GM10266 (cell line): ENCODE data around the gene AGPS.

Experiments
- DNase-seq: peaks from one replicate; pipeline ENCODE4 v3.0.0; 2012; ENCODE audit errors: extremely low spot score
- TF ChIP-seq, protein P1 (sequence below): IDR thresholded peaks from 2 replicates; pipeline ENCODE4 v1.5.1; 2012; ENCODE audit warnings: mild to moderate bottlenecking, low read depth; ENCODE audit not compliant: control insufficient read depth, insufficient read depth; ENCODE audit errors: missing control alignments

The AGPS gene

DNA sequence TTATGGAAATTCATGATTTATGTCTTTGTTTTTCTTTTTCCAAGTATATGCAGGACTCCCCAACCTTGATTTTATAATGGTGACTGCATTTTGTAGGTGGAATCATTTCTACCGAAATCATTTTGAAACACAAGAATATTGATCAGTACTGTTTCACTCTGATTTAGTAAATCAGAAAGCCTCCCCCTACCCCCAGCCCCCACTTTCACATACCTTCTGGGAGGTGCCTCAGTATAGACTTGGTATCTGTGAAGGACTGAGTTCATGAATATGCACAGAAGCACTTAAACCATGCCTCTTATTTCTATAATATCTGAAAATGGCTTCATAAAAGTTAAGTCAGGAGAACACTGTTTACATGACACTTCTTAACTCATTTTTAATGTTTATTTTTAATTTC lies 147.7 kb downstream of the AGPS start:
- TF ChIP-seq, protein P1, sequence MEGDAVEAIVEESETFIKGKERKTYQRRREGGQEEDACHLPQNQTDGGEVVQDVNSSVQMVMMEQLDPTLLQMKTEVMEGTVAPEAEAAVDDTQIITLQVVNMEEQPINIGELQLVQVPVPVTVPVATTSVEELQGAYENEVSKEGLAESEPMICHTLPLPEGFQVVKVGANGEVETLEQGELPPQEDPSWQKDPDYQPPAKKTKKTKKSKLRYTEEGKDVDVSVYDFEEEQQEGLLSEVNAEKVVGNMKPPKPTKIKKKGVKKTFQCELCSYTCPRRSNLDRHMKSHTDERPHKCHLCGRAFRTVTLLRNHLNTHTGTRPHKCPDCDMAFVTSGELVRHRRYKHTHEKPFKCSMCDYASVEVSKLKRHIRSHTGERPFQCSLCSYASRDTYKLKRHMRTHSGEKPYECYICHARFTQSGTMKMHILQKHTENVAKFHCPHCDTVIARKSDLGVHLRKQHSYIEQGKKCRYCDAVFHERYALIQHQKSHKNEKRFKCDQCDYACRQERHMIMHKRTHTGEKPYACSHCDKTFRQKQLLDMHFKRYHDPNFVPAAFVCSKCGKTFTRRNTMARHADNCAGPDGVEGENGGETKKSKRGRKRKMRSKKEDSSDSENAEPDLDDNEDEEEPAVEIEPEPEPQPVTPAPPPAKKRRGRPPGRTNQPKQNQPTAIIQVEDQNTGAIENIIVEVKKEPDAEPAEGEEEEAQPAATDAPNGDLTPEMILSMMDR = no peak

DNA sequence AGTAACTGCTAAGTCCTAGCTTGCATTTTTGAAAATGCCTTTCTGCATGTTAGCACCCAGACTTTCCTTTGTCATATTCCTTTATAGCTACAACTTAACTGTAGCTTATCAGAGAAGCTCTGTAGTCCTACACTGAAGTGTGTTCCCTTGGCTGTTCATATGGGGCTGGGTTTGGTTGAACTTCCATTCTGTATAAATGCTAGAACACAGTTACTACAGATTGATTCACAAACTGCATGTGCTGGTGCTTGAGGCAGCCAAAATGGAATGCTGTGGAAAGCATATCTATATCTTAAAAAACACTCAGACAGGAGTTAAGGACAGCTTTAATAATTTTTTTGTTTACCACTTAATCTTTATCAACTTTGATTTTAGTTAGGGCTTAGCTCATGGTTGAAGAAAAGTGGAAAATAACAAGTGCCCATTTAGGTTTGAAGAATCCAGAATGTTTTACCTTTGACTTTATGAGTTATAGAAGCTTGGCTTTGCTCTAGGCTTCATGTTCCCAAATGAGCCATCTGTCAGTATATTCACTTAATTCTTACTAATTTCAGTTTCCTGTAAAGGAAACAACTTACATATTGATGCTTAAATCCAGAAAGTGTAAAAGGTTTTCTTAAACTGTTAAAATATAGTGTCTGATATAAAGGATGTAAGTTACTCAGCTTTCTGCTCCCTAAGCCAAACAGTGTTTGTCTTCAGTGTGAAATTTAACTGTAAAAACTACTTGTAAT lies 148.9 kb downstream of the AGPS start:
- TF ChIP-seq, protein P1 = no peak
- DNase-seq = no peak

More for the DNA sequence above, 147.7 kb downstream of the AGPS start:
- DNase-seq = no peak

DNA sequence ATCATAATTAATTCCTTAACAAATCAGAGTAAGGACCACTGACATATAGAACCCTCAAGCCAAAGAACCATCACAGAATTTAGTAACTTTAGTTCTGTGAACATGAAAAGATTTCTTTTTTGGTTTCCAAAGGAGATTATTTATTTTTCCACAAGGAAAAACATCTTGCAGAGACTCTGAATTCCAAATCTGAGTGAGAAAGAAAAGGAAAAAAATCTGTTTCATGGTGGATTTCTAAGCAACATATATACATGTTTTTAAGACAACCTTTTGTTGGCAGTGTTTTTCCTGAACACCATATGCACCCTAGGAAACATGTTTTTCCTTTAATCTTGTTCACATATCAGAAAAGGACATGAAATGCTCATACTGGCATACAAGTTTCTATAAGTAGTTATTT lies 149.8 kb downstream of the AGPS start:
- no peak for DNase-seq
- TF ChIP-seq, protein P1 = no peak

DNA sequence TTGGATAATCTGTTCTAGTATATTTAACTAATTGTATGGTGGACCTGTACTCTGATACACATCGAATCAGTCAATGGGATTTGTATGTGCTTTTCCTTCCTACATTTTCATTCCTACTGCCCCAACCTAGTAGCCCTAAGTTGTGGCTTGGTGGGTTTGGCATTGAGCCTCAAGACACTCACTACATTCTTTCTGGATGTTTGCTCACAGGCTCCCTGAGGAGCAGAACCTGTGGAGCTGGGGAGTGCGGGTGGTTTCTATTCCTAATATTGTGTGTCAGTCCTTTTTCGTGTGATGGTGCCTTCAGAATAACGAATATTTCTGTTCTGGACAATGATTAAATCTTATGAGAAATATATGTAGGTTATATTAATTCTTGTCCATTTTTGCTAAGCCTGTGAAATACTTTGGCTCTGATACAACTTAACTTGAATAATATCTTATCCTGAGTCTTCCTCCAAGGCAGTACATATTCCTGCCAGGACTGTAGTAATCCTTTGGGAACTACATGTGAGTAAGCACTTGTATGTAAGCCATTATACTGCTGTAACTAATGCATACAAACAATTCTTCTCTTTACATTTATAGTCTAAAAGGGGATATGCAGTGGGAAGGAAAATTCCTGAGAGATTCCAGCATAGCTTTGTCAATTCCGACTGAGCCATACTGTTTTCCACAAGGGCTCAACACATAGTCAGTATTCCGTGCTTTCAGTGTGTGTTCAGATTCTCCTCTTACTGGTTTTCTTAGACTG lies 150.6 kb downstream of the AGPS start:
- DNase-seq = no peak
- TF ChIP-seq, protein P1 = no peak

DNA sequence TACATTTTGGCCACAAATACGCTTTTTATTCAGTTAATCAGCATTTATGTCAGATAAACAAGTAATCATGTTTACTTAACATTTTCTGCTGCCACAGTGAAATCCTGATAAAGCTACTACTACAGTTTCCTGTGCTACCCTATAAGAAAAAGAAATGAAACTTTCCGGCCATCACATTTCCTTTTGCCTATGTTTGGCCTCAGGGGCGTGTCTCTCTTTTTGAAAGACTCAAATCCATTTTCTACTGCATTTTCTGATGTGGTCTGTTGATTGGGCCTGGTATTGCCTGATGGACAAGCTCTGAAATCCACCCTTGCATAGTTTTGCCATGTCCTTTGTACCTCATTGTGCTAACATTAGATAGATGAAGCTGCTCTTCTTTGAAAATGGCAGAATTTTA lies 152.6 kb downstream of the AGPS start:
- DNase-seq = no peak
- TF ChIP-seq, protein P1 = no peak

DNA sequence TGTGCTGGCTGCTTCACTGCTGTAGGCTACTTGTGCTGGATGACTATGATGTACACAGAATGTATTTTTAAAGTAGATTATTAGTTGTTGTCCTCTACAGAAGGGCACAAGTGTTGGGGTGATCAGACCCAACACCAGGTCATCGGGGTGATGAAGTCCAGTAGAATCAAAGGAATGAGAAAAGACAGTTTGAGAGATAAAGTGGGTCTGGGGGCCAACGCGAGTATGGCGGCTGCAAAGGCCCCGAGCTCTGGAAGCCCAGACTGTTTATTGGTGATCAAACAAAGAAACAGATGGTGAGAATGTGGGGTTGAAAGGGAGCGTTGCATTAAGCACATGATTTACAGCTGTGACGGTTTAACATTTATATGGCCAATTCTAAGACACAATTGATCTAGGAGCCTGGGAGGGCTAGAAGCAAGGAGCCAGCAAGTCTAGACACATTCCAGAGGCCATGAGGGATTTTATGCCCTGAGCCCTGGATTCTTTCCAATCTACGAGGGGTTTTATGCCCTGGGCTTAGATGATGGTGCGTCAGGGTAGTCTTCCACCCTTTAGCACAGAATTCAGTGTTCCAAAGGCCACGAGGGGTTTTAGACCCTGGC lies 153.5 kb downstream of the AGPS start:
- TF ChIP-seq, protein P1 = no peak
- DNase-seq = no peak
